Neural cell (in vitro differentiated cells): ENCODE measurements around the gene NSG1. TPM values are rescaled to one million over a fixed set of nuclear protein-coding genes. Genes with fewer than 3 reads are reported as not detected.

Experiments
- H2AFZ ChIP-seq: fragments of 200-600, 300-800 bp; sonication (generic), shearing (Covaris generic); 2 replicates; pipeline ENCODE4 v1.6.0; 2014; ENCODE audit warnings: low read depth, mild to moderate bottlenecking, antibody characterized with exemption, low read length, moderate library complexity
- H3F3A ChIP-seq: fragments of 200-600 bp; shearing (Covaris generic); 2 replicates; pipeline ENCODE4 v1.6.1; 2016; ENCODE audit warnings: mild to moderate bottlenecking, moderate library complexity, mixed read lengths, antibody characterized with exemption, low read length; ENCODE audit not compliant: insufficient read depth, poor library complexity, severe bottlenecking
- H3K27ac ChIP-seq: fragments of 200-600, 300-800 bp; sonication (generic), shearing (Covaris generic); 2 replicates; pipeline ENCODE4 v1.5.1; 2014; ENCODE audit warnings: mild to moderate bottlenecking, low read length, moderate library complexity
- H3K27me3 ChIP-seq: fragments of 300-800, 200-600 bp; sonication (generic), shearing (Covaris generic); 2 replicates; pipeline ENCODE4 v1.6.0; 2014; ENCODE audit warnings: mild to moderate bottlenecking, low read depth, low read length, moderate library complexity; ENCODE audit not compliant: insufficient read depth
- H3K36me3 ChIP-seq: fragments of 300-800, 200-600 bp; sonication (generic), shearing (Covaris generic); 2 replicates; pipeline ENCODE4 v1.5.1; 2014; ENCODE audit warnings: mild to moderate bottlenecking, antibody characterized with exemption, low read length, moderate library complexity; ENCODE audit not compliant: insufficient read depth
- H3K4me2 ChIP-seq: fragments of 300-800, 200-600 bp; sonication (generic), shearing (Covaris generic); 2 replicates; pipeline ENCODE4 v1.6.0; 2014; ENCODE audit warnings: mild to moderate bottlenecking, low read length
- H3K4me3 ChIP-seq: fragments of 300-800, 200-600 bp; sonication (generic), shearing (Covaris generic); 2 replicates; pipeline ENCODE4 v1.5.1; 2014; ENCODE audit warnings: mild to moderate bottlenecking, low read length, moderate library complexity
- H3K79me2 ChIP-seq: fragments of 200-600 bp; shearing (Covaris generic); replicated peaks from 2 replicates; pipeline ENCODE4 v1.6.0; 2014; ENCODE audit warnings: mild to moderate bottlenecking, low read length, moderate library complexity; ENCODE audit not compliant: insufficient read depth
- H3K9ac ChIP-seq: fragments of 300-800, 200-600 bp; sonication (generic), shearing (Covaris generic); 2 replicates; pipeline ENCODE4 v1.6.1; 2016; ENCODE audit warnings: mild to moderate bottlenecking, low read length, mixed read lengths
- H3K9me2 ChIP-seq: fragments of 200-600 bp; shearing (Covaris generic); 2 replicates; pipeline ENCODE4 v1.6.1; 2016; ENCODE audit warnings: mild to moderate bottlenecking, low read length, mixed read lengths; ENCODE audit not compliant: insufficient read depth
- H3K9me3 ChIP-seq: fragments of 200-600, 300-800 bp; sonication (generic), shearing (Covaris generic); 2 replicates; pipeline ENCODE4 v1.6.1; 2016; ENCODE audit warnings: mild to moderate bottlenecking, mixed run types, low read length, moderate library complexity, mixed read lengths
- H4K20me1 ChIP-seq: fragments of 200-600 bp; shearing (Covaris generic); 2 replicates; pipeline ENCODE4 v1.6.1; 2016; ENCODE audit warnings: mild to moderate bottlenecking, mixed run types; ENCODE audit not compliant: insufficient read depth
- CTCF ChIP-seq: fragments of 450-650 bp; IDR thresholded peaks from 2 replicates; pipeline ENCODE4 v1.5.1; 2014; ENCODE audit warnings: antibody characterized with exemption, mild to moderate bottlenecking, moderate library complexity; ENCODE audit not compliant: poor library complexity, severe bottlenecking
- EP300 ChIP-seq: fragments of 450-650 bp; conservative IDR thresholded peaks from 2 replicates; pipeline ENCODE4 v1.6.1; 2014; ENCODE audit warnings: antibody characterized with exemption, mild to moderate bottlenecking, moderate library complexity; ENCODE audit not compliant: poor library complexity, severe bottlenecking
- EZH2 ChIP-seq: fragments of 200-600, 300-800 bp; shearing (Covaris generic), sonication (generic); IDR thresholded peaks from 2 replicates; pipeline ENCODE4 v1.6.1; 2014; ENCODE audit warnings: antibody characterized with exemption, low read length, borderline replicate concordance, mild to moderate bottlenecking; ENCODE audit not compliant: insufficient read depth, poor library complexity, severe bottlenecking
- MXI1 ChIP-seq: fragments of 450-650 bp; conservative IDR thresholded peaks from 2 replicates; pipeline ENCODE4 v1.6.1; 2014; ENCODE audit warnings: antibody characterized with exemption, mild to moderate bottlenecking; ENCODE audit not compliant: poor library complexity, severe bottlenecking
- POLR2AphosphoS5 ChIP-seq: IDR thresholded peaks from 2 replicates; pipeline ENCODE4 v1.6.1; 2012
- RAD21 ChIP-seq: fragments of 450-650 bp; conservative IDR thresholded peaks from 2 replicates; pipeline ENCODE4 v1.6.1; 2014; ENCODE audit warnings: antibody characterized with exemption, mild to moderate bottlenecking, moderate library complexity
- REST ChIP-seq: IDR thresholded peaks from 2 replicates; pipeline ENCODE4 v1.6.1; 2012; ENCODE audit warnings: borderline replicate concordance
- SMC3 ChIP-seq: fragments of 450-650 bp; conservative IDR thresholded peaks from 2 replicates; pipeline ENCODE4 v1.6.1; 2014; ENCODE audit warnings: antibody characterized with exemption, mild to moderate bottlenecking, moderate library complexity; ENCODE audit not compliant: poor library complexity
- TAF1 ChIP-seq: IDR thresholded peaks from 2 replicates; pipeline ENCODE4 v1.6.1; 2012; ENCODE audit warnings: low read depth
- polyA plus RNA-seq: library from polyadenylated mRNA; depleted of rRNA; stranded (reverse); fragments of >200 nt; gene quantifications from 2 replicates; pipeline ENCODE4 v1.2.3, GENCODE V29; 2014

Gene NSG1
- polyA plus RNA-seq, 1 donor from 2014 or later, result 921 TPM

GRCh38 chr4:4457803-4458553, 71.1 kb downstream of the NSG1 start:
- Histone ChIP-seq H3K36me3 (no peaks in the 10 kb centered on the region), H3K4me3 (no peak overlapping the region), H3K4me2 (no peak overlapping the region), H3K9me3 (no peaks in the 10 kb centered on the region), H3K79me2 (no peaks in the 10 kb centered on the region), H3F3A (no peaks in the 10 kb centered on the region), H3K9me2 (no peaks in the 10 kb centered on the region), H3K27ac (no peak overlapping the region), H3K9ac (no peak overlapping the region), H4K20me1 (no peaks in the 10 kb centered on the region), H2AFZ (no peak overlapping the region), H3K27me3 (no peaks in the 10 kb centered on the region)
- TF ChIP-seq MXI1 (no peak), SMC3 (no peak), REST (no peak), EZH2 (no peak), POLR2AphosphoS5 (no peak), EP300 (no peak), CTCF (no peak), RAD21 (no peak), TAF1 (no peak)

- Histone ChIP-seq H3K4me2 (no peak overlapping the region), H3K9me2 (no peaks in the 10 kb centered on the region), H3K27ac (no peak overlapping the region), H3K9me3 (no peaks in the 10 kb centered on the region), H3K4me3 (no peak overlapping the region), H3K27me3 (no peaks in the 10 kb centered on the region), H2AFZ (no peak overlapping the region), H3K36me3 (no peaks in the 10 kb centered on the region), H4K20me1 (no peaks in the 10 kb centered on the region), H3K9ac (no peak overlapping the region), H3K79me2 (no peaks in the 10 kb centered on the region), H3F3A (no peaks in the 10 kb centered on the region)
- TF ChIP-seq RAD21 (no peak), MXI1 (no peak), EP300 (no peak), POLR2AphosphoS5 (no peak), REST (no peak), TAF1 (no peak), SMC3 (no peak), EZH2 (no peak)
Observed at GRCh38 chr4:4459181-4459580, 72.3 kb downstream of the NSG1 start.
